ENCODE results near the gene ASXL3.

The ASXL3 gene

GRCh38 chr18:33600846-33601245, 22.8 kb downstream of the ASXL3 start:
- DNase-seq (ENCODE audit: insufficient read length, low spot score), result no peak
- FAIRE-seq, result no peak
- no peak for TF ChIP-seq POLR2A (IDR thresholded peaks at IDR 0.05; ENCODE audit: low read depth, low read length)

DNA sequence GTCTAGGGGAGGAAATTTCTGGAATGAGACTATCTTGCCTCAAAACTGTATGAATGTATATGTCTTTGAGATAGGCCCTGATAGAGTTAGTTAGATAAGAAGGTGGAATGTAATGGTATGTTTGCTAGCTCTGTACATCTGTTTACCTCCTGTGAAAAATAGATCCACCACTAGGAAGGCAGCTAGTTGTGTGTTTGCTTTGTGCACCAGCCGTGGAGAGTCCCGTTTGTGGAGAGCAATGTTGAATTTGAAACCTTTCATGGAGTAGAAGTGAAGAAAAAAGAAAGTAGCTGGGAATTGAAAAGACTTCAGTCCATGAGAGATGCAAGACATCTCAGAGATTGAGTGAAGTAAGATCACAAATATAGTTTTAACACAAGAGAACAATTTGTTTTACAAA, 25.4 kb downstream of the ASXL3 start:
- no peak for TF ChIP-seq POLR2A (IDR thresholded peaks at IDR 0.05; ENCODE audit: low read depth, low read length)
- FAIRE-seq (no peak), DNase-seq (ENCODE audit: insufficient read length, low spot score) (no peak)

- no peak for TF ChIP-seq POLR2A (IDR thresholded peaks at IDR 0.05; ENCODE audit: low read depth, low read length)
- FAIRE-seq (no peak), DNase-seq (ENCODE audit: insufficient read length, low spot score) (no peak)
These were observed 27.2 kb downstream of the ASXL3 start for GRCh38 chr18:33605250-33605649.

DNA sequence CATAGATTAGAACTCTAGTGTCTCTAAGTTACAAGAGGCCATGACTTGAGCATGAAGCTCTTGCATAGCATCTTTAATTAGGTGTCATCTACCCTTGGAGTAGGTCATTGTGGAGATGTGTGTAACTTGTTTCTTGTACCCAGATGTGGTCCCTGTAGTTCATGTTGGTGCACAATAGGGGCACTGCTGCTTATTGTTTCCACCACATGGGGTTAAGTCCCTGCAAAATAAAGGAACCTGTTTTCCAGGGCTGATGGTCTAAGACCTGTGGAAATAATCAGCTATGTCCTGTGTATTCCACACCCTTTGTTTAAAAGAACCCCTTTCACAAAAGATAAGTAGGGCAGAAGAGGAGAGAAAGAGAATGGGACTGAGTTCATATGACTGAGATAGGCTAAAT, 28.6 kb downstream of the ASXL3 start:
- DNase-seq (ENCODE audit: insufficient read length, low spot score) (no peak), FAIRE-seq (no peak)

GRCh38 chr18:33611525-33612135, 33.6 kb downstream of the ASXL3 start:
- DNase-seq (ENCODE audit: insufficient read length, low spot score), result no peak
- FAIRE-seq, result no peak
- TF ChIP-seq POLR2A (IDR thresholded peaks at IDR 0.05; ENCODE audit: low read depth, low read length), result no peak

More for the DNA sequence above, 28.6 kb downstream of the ASXL3 start:
- TF ChIP-seq POLR2A (IDR thresholded peaks at IDR 0.05; ENCODE audit: low read depth, low read length), result no peak

GRCh38 chr18:33612632-33613031, 34.6 kb downstream of the ASXL3 start:
- DNase-seq (ENCODE audit: insufficient read length, low spot score) (no peak), FAIRE-seq (no peak)
- no peak for TF ChIP-seq POLR2A (IDR thresholded peaks at IDR 0.05; ENCODE audit: low read depth, low read length)

GRCh38 chr18:33616556-33616955, 38.5 kb downstream of the ASXL3 start:
- TF ChIP-seq POLR2A (IDR thresholded peaks at IDR 0.05; ENCODE audit: low read depth, low read length), result no peak
- DNase-seq (ENCODE audit: insufficient read length, low spot score) (no peak), FAIRE-seq (no peak)

GRCh38 chr18:33627114-33627513, 49.1 kb downstream of the ASXL3 start:
- FAIRE-seq (no peak), DNase-seq (ENCODE audit: insufficient read length, low spot score) (no peak)
- TF ChIP-seq POLR2A (IDR thresholded peaks at IDR 0.05; ENCODE audit: low read depth, low read length), result no peak

DNA sequence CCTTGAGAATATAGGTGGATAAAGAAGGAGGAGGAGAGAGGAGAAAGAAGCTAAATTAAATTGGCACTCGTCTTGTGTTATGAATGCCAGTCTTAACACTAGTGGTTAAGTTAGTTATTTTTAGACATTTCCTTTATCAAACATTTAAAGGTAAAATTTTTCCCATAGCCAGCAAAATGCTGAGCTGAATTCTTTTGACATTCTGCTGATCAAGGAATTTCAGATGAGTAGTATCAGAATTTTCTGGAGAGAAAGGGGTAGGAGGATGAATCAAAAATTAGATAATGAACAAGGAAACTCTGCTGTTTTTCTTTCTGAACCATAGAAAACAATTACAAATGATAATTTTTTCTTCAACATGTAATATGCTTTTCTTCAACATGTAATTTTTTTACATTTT, 52.5 kb downstream of the ASXL3 start:
- DNase-seq (ENCODE audit: insufficient read length, low spot score) (no peak), FAIRE-seq (no peak)
- no peak for TF ChIP-seq POLR2A (IDR thresholded peaks at IDR 0.05; ENCODE audit: low read depth, low read length)

DNA sequence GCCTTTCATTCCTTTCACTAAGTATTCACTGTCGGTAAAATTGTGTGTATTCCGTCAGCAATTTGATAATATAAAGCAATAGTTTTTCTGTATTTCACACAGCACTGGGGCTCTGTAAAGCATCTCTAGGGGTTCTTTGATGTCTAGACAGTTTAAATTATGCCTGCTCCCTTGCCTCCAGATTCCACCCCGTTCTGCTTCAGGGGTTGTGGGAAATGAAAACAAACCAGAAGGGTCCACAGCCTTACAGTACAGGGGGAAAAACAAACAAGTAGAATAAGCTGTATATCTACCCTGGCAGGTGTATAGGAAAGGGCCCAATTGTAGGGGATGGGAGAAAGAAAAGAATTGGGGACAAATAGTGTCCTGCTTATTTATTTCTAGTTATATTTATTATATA, 63.1 kb downstream of the ASXL3 start:
- TF ChIP-seq POLR2A (IDR thresholded peaks at IDR 0.05; ENCODE audit: low read depth, low read length), result no peak
- FAIRE-seq (no peak), DNase-seq (ENCODE audit: insufficient read length, low spot score) (no peak)

- DNase-seq (ENCODE audit: insufficient read length, low spot score), result no peak
- FAIRE-seq, result no peak
- TF ChIP-seq POLR2A (IDR thresholded peaks at IDR 0.05; ENCODE audit: low read depth, low read length), result no peak
These were observed 66.5 kb downstream of the ASXL3 start for GRCh38 chr18:33644494-33644893.

GRCh38 chr18:33647365-33647764, 69.3 kb downstream of the ASXL3 start:
- DNase-seq (ENCODE audit: insufficient read length, low spot score), result no peak
- no peak for FAIRE-seq
- TF ChIP-seq POLR2A (IDR thresholded peaks at IDR 0.05; ENCODE audit: low read depth, low read length), result no peak

- FAIRE-seq (no peak), DNase-seq (ENCODE audit: insufficient read length, low spot score) (no peak)
- TF ChIP-seq POLR2A (IDR thresholded peaks at IDR 0.05; ENCODE audit: low read depth, low read length), result no peak
These were observed 74.6 kb downstream of the ASXL3 start for GRCh38 chr18:33652635-33653034.

- no peak for FAIRE-seq
- no peak for TF ChIP-seq POLR2A (IDR thresholded peaks at IDR 0.05; ENCODE audit: low read depth, low read length)
- DNase-seq (ENCODE audit: insufficient read length, low spot score), result no peak
These were observed 75.2 kb downstream of the ASXL3 start for GRCh38 chr18:33653231-33653630.

DNA sequence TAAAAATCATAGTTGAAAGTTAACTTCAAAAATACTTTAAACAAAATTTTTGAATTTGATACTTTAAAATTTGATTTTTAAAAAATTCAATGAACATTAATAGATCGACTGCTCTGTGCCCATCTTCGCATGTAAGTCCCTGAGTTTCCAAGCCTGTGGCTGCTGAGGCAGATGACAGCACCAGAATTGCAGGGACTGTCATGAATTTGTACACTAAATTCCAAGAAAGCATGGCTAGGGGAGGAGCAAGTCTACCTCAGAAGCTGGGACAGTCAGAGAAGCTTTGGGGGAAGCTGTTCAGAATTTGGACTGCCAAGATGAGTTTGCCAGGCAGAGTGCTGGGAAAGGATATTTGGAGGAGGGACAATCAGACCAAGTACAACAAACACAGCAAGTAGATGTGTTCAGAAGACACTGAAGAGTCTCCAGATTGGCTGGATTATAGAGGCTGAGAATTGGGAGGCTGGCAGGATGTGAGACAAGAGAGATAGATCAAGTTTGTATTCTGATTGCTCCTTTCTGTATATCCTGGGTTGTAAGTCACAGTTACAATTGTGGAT, 79.0 kb downstream of the ASXL3 start:
- FAIRE-seq, result no peak
- DNase-seq (ENCODE audit: insufficient read length, low spot score), result no peak
- no peak for TF ChIP-seq POLR2A (IDR thresholded peaks at IDR 0.05; ENCODE audit: low read depth, low read length)
